Trophoblast cell (in vitro differentiated cells and primary cell): ENCODE results near the gene CCDC177.

Source experiments
- DNase-seq, 2 donors: peaks; one replicate each; pipeline ENCODE4 v3.0.0-alpha.2; 2016
- H2AFZ ChIP-seq: 2 replicates; pipeline ENCODE4 v1.6.1; 2013; ENCODE audit warnings: low read length, moderate library complexity, mild to moderate bottlenecking; ENCODE audit not compliant: insufficient read depth, poor library complexity
- H2AK5ac ChIP-seq: 2 replicates; pipeline ENCODE4 v1.6.1; 2013; ENCODE audit warnings: mild to moderate bottlenecking, low read length
- H2BK120ac ChIP-seq: 2 replicates; pipeline ENCODE4 v1.6.1; 2013; ENCODE audit warnings: low read length, mild to moderate bottlenecking, moderate library complexity; ENCODE audit not compliant: insufficient read depth, poor library complexity
- H2BK12ac ChIP-seq: 2 replicates; pipeline ENCODE4 v1.6.1; 2013; ENCODE audit warnings: mild to moderate bottlenecking, low read length, moderate library complexity
- H2BK5ac ChIP-seq: 2 replicates; pipeline ENCODE4 v1.6.1; 2013; ENCODE audit warnings: low read length, low read depth, moderate library complexity, mild to moderate bottlenecking; ENCODE audit not compliant: poor library complexity
- H3K14ac ChIP-seq: 2 replicates; pipeline ENCODE4 v1.6.1; 2013; ENCODE audit warnings: mild to moderate bottlenecking, low read length
- H3K18ac ChIP-seq: 2 replicates; pipeline ENCODE4 v1.6.1; 2013; ENCODE audit warnings: mild to moderate bottlenecking, low read length
- H3K23ac ChIP-seq: 2 replicates; pipeline ENCODE4 v1.6.1; 2013; ENCODE audit warnings: low read length
- H3K27ac ChIP-seq: 2 replicates; pipeline ENCODE4 v1.5.1; 2013; ENCODE audit warnings: low read depth, mild to moderate bottlenecking, inconsistent platforms, low read length, moderate library complexity
- H3K27me3 ChIP-seq: 2 replicates; pipeline ENCODE4 v1.6.1; 2013; ENCODE audit warnings: inconsistent platforms, mild to moderate bottlenecking, low read length, moderate library complexity; ENCODE audit not compliant: insufficient read depth
- H3K36me3 ChIP-seq, 2 experiments: 1 replicate in 1 of 2; 2 replicates in 1 of 2; pipeline ENCODE4 v1.6.1; 2013; ENCODE audit warnings: low read length in 2 of 2, mild to moderate bottlenecking in 2 of 2, moderate library complexity in 1 of 2; ENCODE audit not compliant: insufficient read depth in 2 of 2, control insufficient read depth in 1 of 2
- H3K4ac ChIP-seq: 2 replicates; pipeline ENCODE4 v1.6.1; 2013; ENCODE audit warnings: low read depth, mild to moderate bottlenecking, low read length, moderate library complexity
- H3K4me1 ChIP-seq, 2 experiments: 1 replicate in 1 of 2; 2 replicates in 1 of 2; pipeline ENCODE4 v1.6.1; 2013; ENCODE audit warnings: low read length in 2 of 2, mild to moderate bottlenecking in 2 of 2, moderate library complexity in 1 of 2; ENCODE audit not compliant: insufficient read depth in 2 of 2, control insufficient read depth in 1 of 2
- H3K4me2 ChIP-seq: 2 replicates; pipeline ENCODE4 v1.6.1; 2013; ENCODE audit warnings: inconsistent platforms, mild to moderate bottlenecking, low read length, moderate library complexity
- H3K4me3 ChIP-seq: 2 replicates; pipeline ENCODE4 v1.5.1; 2013; ENCODE audit warnings: mild to moderate bottlenecking, low read depth, low read length, inconsistent platforms
- H3K79me1 ChIP-seq: one replicate; pipeline ENCODE4 v1.6.1; 2013; ENCODE audit warnings: low read length
- H3K79me2 ChIP-seq: 2 replicates; pipeline ENCODE4 v1.6.1; 2013; ENCODE audit warnings: low read length, mild to moderate bottlenecking; ENCODE audit not compliant: control insufficient read depth, insufficient read depth, poor library complexity
- H3K9ac ChIP-seq: 2 replicates; pipeline ENCODE4 v1.6.1; 2013; ENCODE audit warnings: mild to moderate bottlenecking, low read length
- H3K9me3 ChIP-seq: 2 replicates; pipeline ENCODE4 v1.6.1; 2013; ENCODE audit warnings: low read depth, mild to moderate bottlenecking, control low read depth, inconsistent platforms, low read length; ENCODE audit not compliant: insufficient read depth
- H4K12ac ChIP-seq: 2 replicates; pipeline ENCODE4 v1.6.1; 2013; ENCODE audit warnings: low read depth, mild to moderate bottlenecking, low read length, moderate library complexity
- H4K8ac ChIP-seq: 2 replicates; pipeline ENCODE4 v1.6.1; 2013; ENCODE audit warnings: low read depth, mild to moderate bottlenecking, low read length, moderate library complexity
- H4K91ac ChIP-seq: one replicate; pipeline ENCODE4 v1.6.1; 2013; ENCODE audit warnings: low read depth, mild to moderate bottlenecking, low read length, moderate library complexity
- WGBS: extraction: QIAGEN DNeasy Blood & Tissue Kit; methylation state at CpG from one replicate; pipeline ENCODE4 v1.1.7; 2013; ENCODE audit warnings: missing lambda C conversion rate; ENCODE audit not compliant: insufficient read length, insufficient coverage; ENCODE audit errors: extremely low coverage; 5-methylcytosine and 5-hydroxymethylcytosine counted together

The CCDC177 gene

DNA sequence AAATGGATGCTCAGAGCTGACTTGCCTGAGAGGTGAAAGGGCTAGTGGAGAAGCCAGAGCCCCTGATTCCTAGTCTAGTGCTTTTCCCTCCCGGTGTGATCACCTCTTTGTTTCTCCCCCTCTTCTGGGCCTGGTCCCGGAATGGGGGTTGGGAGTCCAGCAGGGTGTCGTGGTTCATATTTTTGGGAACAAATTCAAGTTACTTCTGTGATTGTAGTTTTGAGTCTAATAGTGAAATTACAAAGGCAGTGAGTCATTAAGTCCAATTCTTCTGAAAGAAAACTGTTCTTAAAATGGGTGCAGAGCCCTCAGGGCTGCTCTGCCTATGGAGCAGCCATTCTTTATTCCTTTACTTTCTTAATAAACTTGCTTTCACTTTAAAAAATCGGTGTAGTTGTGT lies 44.3 kb upstream of the CCDC177 start:
- Histone ChIP-seq H3K79me1 (peaks cover 2% of the 10 kb centered on the region), H2BK5ac (no peak overlapping the region), H3K9ac (no peak overlapping the region), H3K27ac (no peak overlapping the region), H3K14ac (no peak overlapping the region), H2AFZ (no peak overlapping the region), H3K4me2 (no peak overlapping the region), H3K23ac (no peak overlapping the region), H2BK120ac (no peak overlapping the region), H3K18ac (peak overlapping the region; percentile 69), H3K27me3 (no peaks in the 10 kb centered on the region), H4K12ac (no peak overlapping the region), H3K79me2 (no peaks in the 10 kb centered on the region), H2AK5ac (no peak overlapping the region), H3K4me3 (no peak overlapping the region), H3K4me1 (peaks cover 4 to 6% of the 10 kb centered on the region in 2 experiments), H3K4ac (no peak overlapping the region), H4K8ac (no peak overlapping the region), H2BK12ac (no peak overlapping the region), H4K91ac (no peak overlapping the region), H3K36me3 (no peaks in the 10 kb centered on the region), H3K9me3 (no peaks in the 10 kb centered on the region)
- WGBS, result no CpG with 5 or more reads among the region's 4 CpGs
- no peak for DNase-seq

GRCh38 chr14:69617796-69618195 lies 43.1 kb upstream of the CCDC177 start:
- Histone ChIP-seq H3K9ac (no peak overlapping the region), H4K12ac (no peak overlapping the region)
- no CpG with 5 or more reads among the region's 1 CpG for WGBS

DNA sequence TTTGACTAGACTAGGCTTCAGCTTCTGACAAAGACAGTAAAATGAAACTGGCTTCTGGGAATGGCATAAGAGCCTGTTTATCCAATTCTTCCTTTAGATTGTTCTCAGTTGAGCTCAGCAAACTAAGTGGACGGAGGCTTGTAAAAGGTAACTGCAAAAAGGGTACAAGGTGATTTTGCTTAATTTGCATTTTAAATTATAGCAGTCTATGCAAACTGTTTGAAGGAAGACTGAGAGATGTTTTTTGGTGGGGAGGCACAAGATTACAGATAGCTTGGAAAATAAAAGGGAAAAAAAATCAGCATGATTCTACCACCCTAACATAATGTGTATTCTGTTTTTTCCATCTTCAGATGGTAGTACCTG lies 41.7 kb upstream of the CCDC177 start:
- no peak overlapping the region for H3K4me2 ChIP-seq
- no peak overlapping the region for H3K23ac ChIP-seq
- no peak overlapping the region for H2BK120ac ChIP-seq
- H3K18ac ChIP-seq, result no peak overlapping the region
- no peak overlapping the region for H3K9ac ChIP-seq
- H3K4me3 ChIP-seq, result no peak overlapping the region
- H3K9me3 ChIP-seq, result no peaks in the 10 kb centered on the region
- H3K79me2 ChIP-seq, result peaks cover 3% of the 10 kb centered on the region
- H3K27me3 ChIP-seq, result no peaks in the 10 kb centered on the region
- H2BK5ac ChIP-seq, result no peak overlapping the region
- WGBS, result no CpG with 5 or more reads among the region's 1 CpG
- peaks cover 6% of the 10 kb centered on the region for H3K79me1 ChIP-seq
- H3K27ac ChIP-seq, result no peak overlapping the region
- H2AK5ac ChIP-seq, result no peak overlapping the region
- H4K12ac ChIP-seq, result no peak overlapping the region
- no peaks in the 10 kb centered on the region for H3K36me3 ChIP-seq
- H3K4ac ChIP-seq, result no peak overlapping the region
- H3K14ac ChIP-seq, result no peak overlapping the region
- H4K91ac ChIP-seq, result no peak overlapping the region
- no peak overlapping the region for H4K8ac ChIP-seq
- H2BK12ac ChIP-seq, result no peak overlapping the region
- H2AFZ ChIP-seq, result no peak overlapping the region
- peaks cover 4 to 6% of the 10 kb centered on the region in 2 experiments for H3K4me1 ChIP-seq
- no peak for DNase-seq

More at GRCh38 chr14:69617796-69618195, 43.1 kb upstream of the CCDC177 start:
- Histone ChIP-seq H3K4me3 (no peak overlapping the region), H3K23ac (no peak overlapping the region), H3K4me2 (no peak overlapping the region), H3K14ac (no peak overlapping the region), H2BK5ac (no peak overlapping the region), H3K79me1 (peaks cover 2% of the 10 kb centered on the region), H4K8ac (no peak overlapping the region), H3K27ac (no peak overlapping the region), H2AK5ac (no peak overlapping the region), H4K91ac (no peak overlapping the region), H3K18ac (no peak overlapping the region), H3K4me1 (peaks cover 4 to 6% of the 10 kb centered on the region in 2 experiments), H2BK12ac (no peak overlapping the region), H3K4ac (no peak overlapping the region), H2AFZ (no peak overlapping the region), H3K36me3 (no peaks in the 10 kb centered on the region), H3K27me3 (no peaks in the 10 kb centered on the region), H3K9me3 (no peaks in the 10 kb centered on the region), H3K79me2 (no peaks in the 10 kb centered on the region), H2BK120ac (no peak overlapping the region)
- no peak for DNase-seq

GRCh38 chr14:69615496-69616407 lies 41.1 kb upstream of the CCDC177 start:
- peak in 1 of 2 donors; percentile 28 for DNase-seq
- H3K79me1 ChIP-seq, result peaks cover 7% of the 10 kb centered on the region
- H3K27ac ChIP-seq, result no peak overlapping the region
- no peaks in the 10 kb centered on the region for H3K36me3 ChIP-seq
- no peak overlapping the region for H3K18ac ChIP-seq
- H4K12ac ChIP-seq, result no peak overlapping the region
- H2AK5ac ChIP-seq, result no peak overlapping the region
- no peak overlapping the region for H3K4me2 ChIP-seq
- H2BK12ac ChIP-seq, result no peak overlapping the region
- H3K9ac ChIP-seq, result no peak overlapping the region
- no peak overlapping the region for H3K23ac ChIP-seq
- no peak overlapping the region for H2AFZ ChIP-seq
- H3K4ac ChIP-seq, result no peak overlapping the region
- no peak overlapping the region for H3K4me3 ChIP-seq
- no peaks in the 10 kb centered on the region for H3K9me3 ChIP-seq
- H2BK5ac ChIP-seq, result no peak overlapping the region
- H4K91ac ChIP-seq, result no peak overlapping the region
- no peaks in the 10 kb centered on the region for H3K27me3 ChIP-seq
- H2BK120ac ChIP-seq, result no peak overlapping the region
- H3K14ac ChIP-seq, result no peak overlapping the region
- H3K79me2 ChIP-seq, result peaks cover 3% of the 10 kb centered on the region
- H3K4me1 ChIP-seq, result peaks cover 4 to 6% of the 10 kb centered on the region in 2 experiments
- no CpG with 5 or more reads among the region's 9 CpGs for whole genome bisulfite sequencing
- no peak overlapping the region for H4K8ac ChIP-seq
